Activated CD4-positive, alpha-beta T cell treated with anti-CD3 and anti-CD28 coated beads, Interleukin-10, Interleukin-2, amounts not matched to agents 100 ng/mL and 50 ng/mL, durations not matched to agents 16 hours and 8 hours (primary cell): Measurements from ENCODE around the gene DGKG.

ENCODE experiments used
- DNase-seq: peaks from one replicate; pipeline ENCODE4 v3.0.0-alpha.2; 2020

Gene DGKG

GRCh38 chr3:186128158-186128557 lies 233.9 kb downstream of the DGKG start:
- DNase-seq = no peak

- no peak for DNase-seq
These were observed 234.6 kb downstream of the DGKG start for GRCh38 chr3:186127463-186127862.

DNA sequence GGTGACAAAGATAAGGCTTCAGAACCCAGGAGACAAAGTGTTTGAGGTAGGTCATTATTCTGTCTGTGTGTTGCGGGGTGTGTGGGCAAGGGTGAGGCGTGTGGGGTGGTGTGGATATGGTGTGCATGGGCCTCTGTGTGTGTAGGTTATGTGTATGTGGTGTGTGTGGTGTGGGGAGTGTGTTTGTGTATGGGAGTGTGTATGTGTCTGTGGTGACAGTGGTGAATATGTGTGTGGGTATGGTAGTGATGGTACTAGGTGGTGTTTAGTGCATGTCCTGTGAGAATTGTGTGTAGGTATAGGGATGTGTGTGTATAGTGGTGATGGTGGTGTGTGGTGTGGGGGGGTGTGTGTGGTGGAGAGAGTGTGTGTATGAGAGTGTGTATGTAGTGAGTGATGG lies 236.9 kb downstream of the DGKG start:
- DNase-seq = no peak

DNA sequence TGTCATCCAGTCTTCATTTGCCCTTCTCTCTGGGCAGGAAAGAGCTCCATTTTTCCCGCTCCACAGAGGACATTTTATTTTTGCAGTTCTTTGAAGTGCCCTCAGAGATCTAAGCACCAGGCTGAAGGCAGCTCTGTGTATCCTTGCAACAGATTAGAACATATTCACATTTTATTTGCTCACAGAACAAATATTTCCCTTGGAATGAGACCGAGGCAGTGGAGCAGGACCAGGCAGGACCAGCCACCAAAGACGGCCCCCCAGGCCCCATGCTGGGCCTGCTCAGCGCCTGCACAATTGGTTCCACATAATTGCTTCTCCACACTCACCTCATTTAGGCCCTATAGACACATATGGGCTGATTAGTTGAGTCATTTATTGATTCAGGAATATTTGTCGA lies 237.4 kb downstream of the DGKG start:
- no peak for DNase-seq

- DNase-seq = no peak
These were observed 239.0 kb downstream of the DGKG start for GRCh38 chr3:186123012-186123411.

- DNase-seq = no peak
These were observed 240.1 kb downstream of the DGKG start for GRCh38 chr3:186121968-186122367.

DNA sequence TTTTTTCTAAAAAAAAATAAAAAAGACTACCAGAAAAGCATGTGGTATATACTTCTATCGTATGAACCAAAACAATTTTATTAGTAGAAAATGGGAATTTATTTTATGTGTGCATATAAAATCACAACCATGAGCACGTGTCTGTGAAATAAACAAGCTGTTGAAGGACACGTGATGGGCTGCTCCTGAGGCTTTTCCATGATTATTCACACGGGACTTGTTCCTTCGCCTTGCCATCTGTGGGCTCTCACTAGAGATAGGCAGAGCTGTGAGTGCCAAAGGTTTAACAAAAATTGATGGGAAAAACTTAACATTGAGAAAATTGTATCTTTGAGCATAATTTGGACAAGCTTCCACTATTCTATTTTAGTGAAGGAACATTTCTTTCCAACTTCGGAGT lies 240.8 kb downstream of the DGKG start:
- DNase-seq = no peak

DNA sequence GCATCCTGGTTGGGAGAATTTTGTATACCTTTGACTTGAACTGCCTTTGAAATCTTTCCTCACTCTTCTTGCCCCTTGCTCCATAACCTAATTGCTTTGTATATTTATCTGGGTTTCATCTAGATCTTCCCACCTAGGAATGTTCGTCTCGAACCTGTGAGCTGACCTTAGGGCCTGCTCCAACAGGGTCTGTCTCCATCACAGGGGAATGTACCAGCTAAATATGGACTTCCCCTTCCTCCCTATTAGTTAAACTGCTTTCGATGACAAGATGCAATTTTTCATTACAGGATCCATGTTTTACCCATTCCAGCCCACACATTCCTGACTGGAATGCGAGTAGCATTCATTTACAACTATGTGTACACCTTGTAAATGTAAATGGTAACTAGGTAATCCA lies 242.5 kb downstream of the DGKG start:
- no peak for DNase-seq

DNA sequence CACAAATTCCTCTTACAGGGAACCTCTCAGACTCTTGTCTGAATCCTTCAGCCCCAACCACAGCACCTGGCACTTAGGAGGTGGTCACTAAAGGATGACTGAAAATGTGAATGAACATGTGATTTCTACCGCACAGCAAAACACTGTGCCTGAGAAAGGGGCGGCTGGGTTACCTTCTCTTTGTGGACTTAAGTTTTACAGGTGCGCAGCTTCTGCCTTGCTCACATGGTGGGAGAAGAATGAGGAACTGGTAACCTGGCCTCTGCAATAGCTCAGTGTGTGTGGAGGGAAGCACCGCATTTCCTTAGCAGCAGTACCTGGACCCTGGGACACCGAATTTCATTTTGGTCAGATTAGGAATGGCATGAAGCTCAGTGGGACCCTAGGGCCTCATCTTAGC lies 243.3 kb downstream of the DGKG start:
- no peak for DNase-seq

- DNase-seq = no peak
These were observed 244.4 kb downstream of the DGKG start for GRCh38 chr3:186117521-186118134.

GRCh38 chr3:186115239-186115996 lies 246.6 kb downstream of the DGKG start:
- no peak for DNase-seq

DNA sequence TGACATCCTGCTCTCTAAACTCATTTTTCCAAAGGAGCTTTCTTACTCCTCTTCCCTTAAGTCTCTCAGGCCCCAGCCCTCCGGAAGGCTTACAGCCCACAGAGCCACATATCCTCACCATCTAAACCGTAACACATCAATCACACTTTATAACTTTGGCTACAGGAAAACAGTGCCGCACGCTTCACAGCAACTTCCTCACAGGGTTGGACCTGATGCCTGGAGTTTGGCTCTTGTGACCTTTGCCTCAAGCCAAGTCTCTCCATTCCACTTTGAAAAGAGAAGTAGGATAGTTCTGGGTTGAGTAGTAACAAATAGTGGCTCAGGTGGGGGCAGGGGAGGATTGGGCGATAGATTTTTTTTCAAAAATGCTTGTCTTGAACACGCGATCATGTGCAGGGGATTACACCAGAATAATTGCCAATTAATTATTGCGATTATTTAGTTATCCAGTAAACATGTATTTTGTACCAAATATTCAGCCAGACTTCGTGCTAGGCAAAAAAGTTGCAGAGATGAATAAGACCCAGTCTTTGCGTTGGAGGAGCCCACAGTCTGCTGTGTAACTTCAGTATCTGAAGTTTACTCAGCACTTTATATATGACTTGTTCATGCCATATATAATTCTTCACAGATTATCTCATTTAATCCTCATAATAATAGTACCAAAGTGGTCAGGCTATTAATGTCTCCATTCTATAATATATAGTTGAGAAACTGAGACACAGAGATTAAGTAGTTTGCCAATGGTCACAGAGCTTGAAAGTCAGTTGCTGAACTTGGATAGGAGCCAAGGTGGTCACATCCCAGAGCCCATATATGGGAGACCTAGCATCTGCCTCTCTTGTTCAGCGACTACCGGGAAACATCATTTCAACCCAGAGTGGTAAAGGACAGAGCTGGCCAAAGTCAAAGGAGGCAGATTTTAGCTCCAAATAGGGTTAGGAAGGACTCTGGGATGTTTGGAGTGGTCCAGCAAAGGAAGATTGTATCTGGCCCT lies 250.8 kb downstream of the DGKG start:
- peak; percentile 70 for DNase-seq

- no peak for DNase-seq
These were observed 251.9 kb downstream of the DGKG start for GRCh38 chr3:186109897-186110803.

- peak; percentile 98 for DNase-seq
These were observed 252.8 kb downstream of the DGKG start, which contains the start of gene ETV5 for GRCh38 chr3:186108941-186109865. Gene ETV5 (minus strand): TSS chr3:186109089. CDS start chr3:186105868, 3,221 bp downstream.

DNA sequence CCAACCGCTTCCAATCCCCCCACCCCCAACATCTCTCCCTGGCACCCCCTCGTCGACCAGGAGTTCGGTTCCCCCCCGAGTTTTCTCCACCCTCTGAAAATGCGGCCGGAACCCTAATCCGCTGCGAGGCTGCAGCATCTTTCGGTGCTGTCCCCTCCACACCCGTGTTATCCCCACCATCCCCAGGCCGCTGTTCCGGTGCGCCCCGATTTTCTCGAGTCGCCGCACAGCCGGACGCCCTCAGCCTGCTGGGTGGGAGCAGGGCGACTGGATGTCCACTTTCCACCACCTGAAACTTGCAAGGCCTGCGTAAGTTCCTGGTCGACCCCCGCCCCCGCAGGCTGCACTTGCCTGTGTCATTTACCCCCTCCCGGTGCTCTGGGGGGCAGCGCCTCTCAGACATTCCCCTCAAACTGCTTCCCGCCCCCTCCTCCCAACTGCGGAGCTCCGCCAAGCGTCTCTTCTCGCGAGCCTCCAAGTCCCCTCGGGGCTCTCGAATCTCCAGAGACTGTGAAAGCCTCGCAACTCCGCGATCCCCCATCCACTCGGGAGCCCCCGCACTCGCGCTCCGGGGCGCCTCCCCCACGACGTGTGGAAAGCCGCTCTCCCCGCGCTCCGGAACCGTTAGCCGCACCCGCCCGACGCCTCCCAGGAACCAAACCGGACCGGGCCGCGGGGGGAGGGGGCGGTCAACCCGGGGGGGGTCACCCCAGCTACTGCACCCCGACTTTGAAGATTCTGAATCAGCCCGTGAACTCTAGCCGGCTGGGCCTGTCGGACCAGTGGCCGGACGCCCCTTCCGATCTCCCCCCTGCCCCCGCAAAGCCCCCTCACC lies 253.7 kb downstream of the DGKG start:
- DNase-seq = peak; percentile 19

GRCh38 chr3:186107215-186108105 lies 254.6 kb downstream of the DGKG start:
- peak; percentile 69 for DNase-seq

DNA sequence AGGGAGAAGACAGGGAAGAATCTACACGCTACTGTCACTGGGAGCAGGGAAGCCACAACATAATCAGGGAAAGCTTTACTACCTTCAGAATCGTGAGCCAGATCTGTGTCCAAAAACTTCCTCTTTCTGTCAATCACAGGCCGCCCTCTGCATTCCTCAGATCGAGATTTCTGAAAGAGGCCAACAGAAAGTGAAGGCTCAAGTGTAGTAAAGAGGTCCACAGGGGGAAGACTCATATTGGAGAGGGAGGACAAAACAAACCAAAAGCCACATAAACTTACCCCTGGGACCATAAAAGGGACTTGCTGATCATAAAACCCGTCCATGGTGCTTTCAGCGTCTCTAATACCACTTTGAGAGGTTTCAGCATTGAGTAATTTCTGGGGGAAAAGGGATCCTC lies 256.5 kb downstream of the DGKG start:
- DNase-seq = no peak

DNA sequence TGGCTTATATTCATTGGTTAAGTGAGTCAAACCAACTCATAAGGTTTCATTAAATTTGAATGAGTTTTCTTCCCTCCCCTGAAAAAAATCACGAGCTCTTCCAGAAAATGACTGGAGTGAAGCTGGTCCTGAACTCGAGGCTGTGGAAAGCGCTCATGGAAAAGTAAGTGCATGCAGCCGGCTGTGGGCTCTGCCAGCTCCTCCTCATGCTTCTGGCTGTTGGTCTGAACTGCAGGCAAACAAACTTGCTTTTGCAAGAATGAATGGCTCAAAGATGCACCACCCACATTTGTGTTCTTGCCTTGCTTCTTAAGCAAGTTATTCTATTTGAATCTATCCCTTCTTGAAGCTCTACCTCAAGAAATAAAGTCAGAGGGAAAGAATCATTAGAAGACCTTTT lies 259.3 kb downstream of the DGKG start:
- no peak for DNase-seq

DNA sequence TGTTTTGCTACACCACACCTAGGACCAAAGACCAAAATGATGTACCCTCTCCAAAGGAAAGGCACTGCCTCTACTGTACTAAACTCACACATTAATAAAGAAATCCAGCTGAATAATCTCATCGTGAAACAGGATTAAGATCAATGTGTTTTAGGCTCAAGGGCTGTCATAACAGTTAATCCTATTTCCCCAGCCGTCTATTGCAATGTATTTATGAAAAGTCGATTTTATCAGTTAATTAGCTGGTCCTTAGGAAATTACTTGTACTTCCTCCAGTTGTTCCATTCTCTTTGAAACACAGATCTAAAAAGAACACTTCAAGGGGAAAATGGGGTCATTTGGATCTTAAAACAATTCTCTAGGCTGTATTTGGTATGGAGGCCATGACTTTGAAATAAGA lies 261.6 kb downstream of the DGKG start:
- DNase-seq = no peak
